H9 (cell line): ENCODE data around the gene NCAM2. TPM values are rescaled to one million over a fixed set of nuclear protein-coding genes. Genes with fewer than 3 reads are reported as not detected.

Source experiments
- DNase-seq: peaks from one replicate; pipeline ENCODE4 v3.0.0-alpha.2; 2017
- H2AFZ ChIP-seq: one replicate; pipeline ENCODE4 v1.6.1; 2013; ENCODE audit warnings: mild to moderate bottlenecking, low read length, control low read depth, moderate library complexity
- H2AK5ac ChIP-seq: 2 replicates; pipeline ENCODE4 v1.6.1; 2013; ENCODE audit warnings: low read length, control low read depth, mixed read lengths; ENCODE audit not compliant: insufficient read length
- H2BK120ac ChIP-seq: one replicate; pipeline ENCODE4 v1.6.1; 2013; ENCODE audit warnings: low read depth, mild to moderate bottlenecking, low read length, control low read depth, inconsistent platforms; ENCODE audit not compliant: poor library complexity, severe bottlenecking
- H2BK12ac ChIP-seq: 2 replicates; pipeline ENCODE4 v1.6.1; 2013; ENCODE audit warnings: low read length, control low read depth, mixed read lengths, low read depth; ENCODE audit not compliant: insufficient read length
- H2BK15ac ChIP-seq: 2 replicates; pipeline ENCODE4 v1.6.1; 2013; ENCODE audit warnings: low read depth, low read length, control low read depth
- H2BK20ac ChIP-seq: one replicate; pipeline ENCODE4 v1.6.1; 2013; ENCODE audit warnings: low read depth, mild to moderate bottlenecking, low read length, control low read depth, inconsistent platforms; ENCODE audit not compliant: poor library complexity, severe bottlenecking
- H2BK5ac ChIP-seq: 2 replicates; pipeline ENCODE4 v1.6.1; 2013; ENCODE audit warnings: low read length, control low read depth, mixed read lengths; ENCODE audit not compliant: insufficient read length
- H3K14ac ChIP-seq: 2 replicates; pipeline ENCODE4 v1.6.1; 2013; ENCODE audit warnings: low read length, control low read depth; ENCODE audit not compliant: insufficient read depth
- H3K18ac ChIP-seq: 2 replicates; pipeline ENCODE4 v1.6.1; 2013; ENCODE audit warnings: low read depth, mild to moderate bottlenecking, mixed read lengths, low read length, control low read depth; ENCODE audit not compliant: insufficient read length
- H3K23ac ChIP-seq: 2 replicates; pipeline ENCODE4 v1.6.1; 2013; ENCODE audit warnings: low read length, control low read depth, mixed read lengths, low read depth; ENCODE audit not compliant: insufficient read length
- H3K23me2 ChIP-seq: 2 replicates; pipeline ENCODE4 v1.6.1; 2013; ENCODE audit warnings: low read depth, mild to moderate bottlenecking, mixed read lengths, low read length, control low read depth; ENCODE audit not compliant: insufficient read length, poor library complexity, severe bottlenecking
- H3K27ac ChIP-seq: 2 replicates; pipeline ENCODE4 v1.5.1; 2013; ENCODE audit warnings: low read length, control low read depth, mixed read lengths, low read depth; ENCODE audit not compliant: insufficient read length
- H3K27me3 ChIP-seq: 2 replicates; pipeline ENCODE4 v1.6.1; 2013; ENCODE audit warnings: low read length, control low read depth, inconsistent platforms; ENCODE audit not compliant: insufficient read depth
- H3K4ac ChIP-seq: 2 replicates; pipeline ENCODE4 v1.6.1; 2013; ENCODE audit warnings: low read depth, mild to moderate bottlenecking, control low read depth, inconsistent platforms, low read length, moderate library complexity
- H3K4me1 ChIP-seq: 2 replicates; pipeline ENCODE4 v1.6.1; 2013; ENCODE audit warnings: low read length, control low read depth, inconsistent platforms; ENCODE audit not compliant: insufficient read depth
- H3K4me2 ChIP-seq: 2 replicates; pipeline ENCODE4 v1.6.1; 2013; ENCODE audit warnings: low read length, control low read depth, mixed read lengths; ENCODE audit not compliant: insufficient read length, insufficient read depth
- H3K56ac ChIP-seq: 2 replicates; pipeline ENCODE4 v1.6.1; 2013; ENCODE audit warnings: low read depth, mild to moderate bottlenecking, mixed read lengths, low read length, control low read depth; ENCODE audit not compliant: insufficient read length
- H3K79me1 ChIP-seq: 2 replicates; pipeline ENCODE4 v1.6.1; 2013; ENCODE audit warnings: low read depth, mild to moderate bottlenecking, moderate library complexity, low read length, control low read depth, inconsistent platforms; ENCODE audit not compliant: insufficient read depth, poor library complexity, severe bottlenecking
- H3K79me2 ChIP-seq: 2 replicates; pipeline ENCODE4 v1.6.1; 2013; ENCODE audit warnings: low read length, control low read depth, inconsistent platforms; ENCODE audit not compliant: insufficient read depth
- H3K9ac ChIP-seq: 2 replicates; pipeline ENCODE4 v1.6.1; 2013; ENCODE audit warnings: low read length, control low read depth, mixed read lengths; ENCODE audit not compliant: insufficient read length; ENCODE audit errors: extremely low read depth
- H3K9me3 ChIP-seq: one replicate; pipeline ENCODE4 v1.6.1; 2013; ENCODE audit warnings: low read depth, low read length, inconsistent platforms; ENCODE audit not compliant: control insufficient read depth
- H3T11ph ChIP-seq: one replicate; pipeline ENCODE4 v1.6.1; 2013; ENCODE audit warnings: mild to moderate bottlenecking, low read length, control low read depth, inconsistent platforms
- H4K20me1 ChIP-seq: one replicate; pipeline ENCODE4 v1.6.1; 2013; ENCODE audit not compliant: control insufficient read depth, insufficient read length, insufficient read depth
- H4K5ac ChIP-seq: 2 replicates; pipeline ENCODE4 v1.6.1; 2013; ENCODE audit warnings: low read depth, mild to moderate bottlenecking, mixed read lengths, low read length, control low read depth; ENCODE audit not compliant: insufficient read length
- H4K8ac ChIP-seq: replicated peaks from 2 replicates; pipeline ENCODE4 v1.6.1; 2013; ENCODE audit warnings: low read length, control low read depth, mixed read lengths, low read depth; ENCODE audit not compliant: insufficient read length
- H4K91ac ChIP-seq: 2 replicates; pipeline ENCODE4 v1.6.1; 2013; ENCODE audit warnings: low read depth, mild to moderate bottlenecking, moderate library complexity, mixed read lengths, low read length, control low read depth; ENCODE audit not compliant: insufficient read length
- H3K27ac Mint-ChIP-seq, 3 experiments: 2 replicates in 2 of 3; 3 replicates in 1 of 3; pipeline ENCODE4 v1.8.0; 2020 to 2021; ENCODE audit warnings: mixed read lengths in 3 of 3, mild to moderate bottlenecking in 1 of 3, moderate library complexity in 1 of 3
- H3K27me3 Mint-ChIP-seq: 2 replicates; pipeline ENCODE4 v1.8.0; 2021; ENCODE audit warnings: low read depth, mild to moderate bottlenecking, moderate library complexity, mixed read lengths
- H3K36me3 Mint-ChIP-seq, 3 experiments: 2 replicates in 2 of 3; 3 replicates in 1 of 3; pipeline ENCODE4 v1.8.0; 2020 to 2021; ENCODE audit warnings: low read depth in 3 of 3, mixed read lengths in 3 of 3; ENCODE audit not compliant: insufficient read depth in 1 of 3
- H3K4me1 Mint-ChIP-seq, 2 experiments: 2 replicates each; pipeline ENCODE4 v1.8.0; 2020; ENCODE audit warnings: mixed read lengths in 2 of 2
- H3K4me3 Mint-ChIP-seq, 2 experiments: 2 replicates in 1 of 2; 3 replicates in 1 of 2; pipeline ENCODE4 v1.8.0; 2020 to 2021; ENCODE audit warnings: mild to moderate bottlenecking in 2 of 2, mixed read lengths in 2 of 2, moderate library complexity in 1 of 2
- H3K9me3 Mint-ChIP-seq, 2 experiments: 2 replicates in 1 of 2; 3 replicates in 1 of 2; pipeline ENCODE4 v1.8.0; 2020; ENCODE audit warnings: mild to moderate bottlenecking in 2 of 2, mixed read lengths in 2 of 2, moderate library complexity in 1 of 2
- WGBS: extraction: QIAGEN DNeasy Blood & Tissue Kit; methylation state at CpG from one replicate; pipeline ENCODE4 v1.1.7; 2013; ENCODE audit warnings: missing lambda C conversion rate, low lambda C conversion rate, mixed read lengths; ENCODE audit not compliant: insufficient read length; ENCODE audit errors: extremely low coverage; 5-methylcytosine and 5-hydroxymethylcytosine counted together
- total RNA-seq: library from RNA; stranded (reverse); gene quantifications from 2 replicates; pipeline ENCODE4 v1.2.1, GENCODE V29; 2021
- TF ChIP-seq, protein P1 (sequence below): fragments of 200-600 bp; sonication (generic); conservative IDR thresholded peaks from 3 replicates; pipeline ENCODE4 v1.8.0; 2021; ENCODE audit warnings: antibody characterized with exemption, mild to moderate bottlenecking

NCAM2 gene
- total RNA-seq, 1 experiment from 2014 or later = 2.2 TPM

DNA sequence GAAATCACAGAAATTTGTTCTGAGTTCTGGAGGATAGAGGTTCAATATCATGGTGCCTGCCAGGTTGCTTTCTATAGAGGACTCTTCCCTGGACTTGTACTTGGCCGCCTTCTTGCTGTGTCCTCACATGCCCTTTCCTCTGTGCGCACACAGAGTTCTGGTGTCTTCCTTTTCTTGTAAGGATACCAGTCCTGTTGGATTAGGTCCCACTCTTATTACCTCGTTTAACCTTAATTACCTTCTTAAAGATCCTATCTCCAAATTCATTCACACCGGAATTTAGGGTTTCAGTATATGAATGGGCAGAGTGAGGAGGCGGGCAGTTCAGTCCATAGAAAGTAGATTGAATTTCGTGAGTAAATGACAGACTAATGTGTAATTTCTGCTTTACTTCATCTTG lies 413.9 kb downstream of the NCAM2 start:
- no peaks in the 10 kb centered on the region for H3K27me3 Mint-ChIP-seq
- no peak overlapping the region for H4K8ac ChIP-seq
- no CpG with 5 or more reads among the region's 6 CpGs for WGBS
- H2BK12ac ChIP-seq = no peak overlapping the region
- no peak overlapping the region for H4K91ac ChIP-seq
- H3K18ac ChIP-seq = no peak overlapping the region
- TF ChIP-seq, protein P1, sequence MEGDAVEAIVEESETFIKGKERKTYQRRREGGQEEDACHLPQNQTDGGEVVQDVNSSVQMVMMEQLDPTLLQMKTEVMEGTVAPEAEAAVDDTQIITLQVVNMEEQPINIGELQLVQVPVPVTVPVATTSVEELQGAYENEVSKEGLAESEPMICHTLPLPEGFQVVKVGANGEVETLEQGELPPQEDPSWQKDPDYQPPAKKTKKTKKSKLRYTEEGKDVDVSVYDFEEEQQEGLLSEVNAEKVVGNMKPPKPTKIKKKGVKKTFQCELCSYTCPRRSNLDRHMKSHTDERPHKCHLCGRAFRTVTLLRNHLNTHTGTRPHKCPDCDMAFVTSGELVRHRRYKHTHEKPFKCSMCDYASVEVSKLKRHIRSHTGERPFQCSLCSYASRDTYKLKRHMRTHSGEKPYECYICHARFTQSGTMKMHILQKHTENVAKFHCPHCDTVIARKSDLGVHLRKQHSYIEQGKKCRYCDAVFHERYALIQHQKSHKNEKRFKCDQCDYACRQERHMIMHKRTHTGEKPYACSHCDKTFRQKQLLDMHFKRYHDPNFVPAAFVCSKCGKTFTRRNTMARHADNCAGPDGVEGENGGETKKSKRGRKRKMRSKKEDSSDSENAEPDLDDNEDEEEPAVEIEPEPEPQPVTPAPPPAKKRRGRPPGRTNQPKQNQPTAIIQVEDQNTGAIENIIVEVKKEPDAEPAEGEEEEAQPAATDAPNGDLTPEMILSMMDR = no peak
- no peak overlapping the region for H2AK5ac ChIP-seq
- no peak overlapping the region for H3T11ph ChIP-seq
- H3K4me3 Mint-ChIP-seq = no peak overlapping the region
- no peaks in the 10 kb centered on the region for H3K23me2 ChIP-seq
- H2BK5ac ChIP-seq = no peak overlapping the region
- no peaks in the 10 kb centered on the region for H3K4me1 ChIP-seq
- H2BK15ac ChIP-seq = no peak overlapping the region
- H2BK20ac ChIP-seq = no peak overlapping the region
- no peaks in the 10 kb centered on the region for H3K9me3 ChIP-seq
- no peak overlapping the region for H3K4ac ChIP-seq
- H3K9me3 Mint-ChIP-seq = no peaks in the 10 kb centered on the region; a peak in 1 of 5 replicates
- no peak overlapping the region for H3K14ac ChIP-seq
- no peak overlapping the region for H3K4me2 ChIP-seq
- H3K27ac ChIP-seq = no peak overlapping the region
- no peak overlapping the region for H2AFZ ChIP-seq
- no peak overlapping the region for H3K27ac Mint-ChIP-seq
- H3K56ac ChIP-seq = no peak overlapping the region
- H4K5ac ChIP-seq = no peak overlapping the region
- no peaks in the 10 kb centered on the region for H3K79me2 ChIP-seq
- no peaks in the 10 kb centered on the region for H4K20me1 ChIP-seq
- H3K4me1 Mint-ChIP-seq = no peaks in the 10 kb centered on the region
- H3K27me3 ChIP-seq = no peaks in the 10 kb centered on the region
- no peaks in the 10 kb centered on the region for H3K36me3 Mint-ChIP-seq
- DNase-seq = no peak
- H3K9ac ChIP-seq = no peak overlapping the region
- H3K79me1 ChIP-seq = no peaks in the 10 kb centered on the region
- H2BK120ac ChIP-seq = no peak overlapping the region
- H3K23ac ChIP-seq = no peak overlapping the region
